HS-27A (cell line): ENCODE results near the gene ESRRA.
"Not testable (repeated sequence)": the region's sequence is repeated elsewhere in the genome, so short reads cannot be mapped to it uniquely, and the experiment has no call there.

ENCODE experiments used
- DNase-seq: peaks from one replicate; pipeline ENCODE4 v3.0.0-alpha.2; 2012; ENCODE audit warnings: low read depth, missing footprints

Gene ESRRA

GRCh38 chr11:64314146-64314804, 9.0 kb downstream of the ESRRA start:
- DNase-seq, result no peak

GRCh38 chr11:64314805-64315561, 9.7 kb downstream of the ESRRA start:
- no peak for DNase-seq

DNA sequence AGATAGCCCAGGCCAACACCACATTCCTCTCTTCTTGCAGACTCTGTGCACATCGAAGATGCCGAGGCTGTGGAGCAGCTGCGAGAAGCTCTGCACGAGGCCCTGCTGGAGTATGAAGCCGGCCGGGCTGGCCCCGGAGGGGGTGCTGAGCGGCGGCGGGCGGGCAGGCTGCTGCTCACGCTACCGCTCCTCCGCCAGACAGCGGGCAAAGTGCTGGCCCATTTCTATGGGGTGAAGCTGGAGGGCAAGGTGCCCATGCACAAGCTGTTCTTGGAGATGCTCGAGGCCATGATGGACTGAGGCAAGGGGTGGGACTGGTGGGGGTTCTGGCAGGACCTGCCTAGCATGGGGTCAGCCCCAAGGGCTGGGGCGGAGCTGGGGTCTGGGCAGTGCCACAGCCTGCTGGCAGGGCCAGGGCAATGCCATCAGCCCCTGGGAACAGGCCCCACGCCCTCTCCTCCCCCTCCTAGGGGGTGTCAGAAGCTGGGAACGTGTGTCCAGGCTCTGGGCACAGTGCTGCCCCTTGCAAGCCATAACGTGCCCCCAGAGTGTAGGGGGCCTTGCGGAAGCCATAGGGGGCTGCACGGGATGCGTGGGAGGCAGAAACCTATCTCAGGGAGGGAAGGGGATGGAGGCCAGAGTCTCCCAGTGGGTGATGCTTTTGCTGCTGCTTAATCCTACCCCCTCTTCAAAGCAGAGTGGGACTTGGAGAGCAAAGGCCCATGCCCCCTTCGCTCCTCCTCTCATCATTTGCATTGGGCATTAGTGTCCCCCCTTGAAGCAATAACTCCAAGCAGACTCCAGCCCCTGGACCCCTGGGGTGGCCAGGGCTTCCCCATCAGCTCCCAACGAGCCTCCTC, 10.6 kb downstream of the ESRRA start:
- not testable (repeated sequence) for DNase-seq

- DNase-seq, result no peak
Measured at GRCh38 chr11:64316672-64317324, 11.5 kb downstream of the ESRRA start.

- peak; percentile 97 for DNase-seq
Measured at GRCh38 chr11:64317325-64317960, 12.1 kb downstream of the ESRRA start, which contains the start of gene TRMT112. TRMT112 (minus strand) TSS chr11:64317559; CDS start chr11:64317526, 33 bp downstream.

DNA sequence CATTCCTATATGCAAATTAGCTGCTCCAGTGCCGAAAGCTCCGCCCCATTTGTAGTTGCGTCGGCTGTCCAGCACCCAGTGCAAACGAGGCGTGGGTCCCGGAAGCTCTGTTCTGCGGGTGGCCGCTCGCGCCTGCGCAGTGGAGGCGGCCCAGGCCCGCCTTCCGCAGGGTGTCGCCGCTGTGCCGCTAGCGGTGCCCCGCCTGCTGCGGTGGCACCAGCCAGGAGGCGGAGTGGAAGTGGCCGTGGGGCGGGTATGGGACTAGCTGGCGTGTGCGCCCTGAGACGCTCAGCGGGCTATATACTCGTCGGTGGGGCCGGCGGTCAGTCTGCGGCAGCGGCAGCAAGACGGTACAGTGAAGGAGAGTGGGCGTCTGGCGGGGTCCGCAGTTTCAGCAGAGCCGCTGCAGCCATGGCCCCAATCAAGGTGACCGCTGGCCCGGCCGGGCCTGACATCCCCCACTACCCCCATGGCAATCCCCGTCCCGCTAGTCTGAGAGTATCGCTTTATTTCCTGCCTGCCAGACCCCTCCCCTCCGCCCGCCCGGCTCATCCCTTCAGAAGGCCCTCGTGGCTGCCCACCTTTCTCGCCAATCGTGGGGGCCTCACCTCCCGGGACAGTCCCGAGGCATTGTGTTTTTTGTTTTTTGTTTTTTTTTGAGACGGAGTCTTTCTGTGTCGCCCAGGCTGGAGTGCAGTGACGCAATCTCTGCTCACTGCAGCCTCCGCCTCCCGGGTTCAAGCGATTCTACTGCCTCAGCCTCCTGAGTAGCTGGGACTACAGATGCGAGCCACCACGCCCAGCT, 12.8 kb downstream of the ESRRA start, which contains the start of gene PRDX5:
Gene PRDX5, plus strand, starts transcription at position 161 of the 805 bp plus-strand sequence. Its CDS starts 95 bp downstream, at position 256.
- peak; percentile 94 for DNase-seq

- DNase-seq, result no peak
Measured at GRCh38 chr11:64318766-64319761, 13.7 kb downstream of the ESRRA start.

DNA sequence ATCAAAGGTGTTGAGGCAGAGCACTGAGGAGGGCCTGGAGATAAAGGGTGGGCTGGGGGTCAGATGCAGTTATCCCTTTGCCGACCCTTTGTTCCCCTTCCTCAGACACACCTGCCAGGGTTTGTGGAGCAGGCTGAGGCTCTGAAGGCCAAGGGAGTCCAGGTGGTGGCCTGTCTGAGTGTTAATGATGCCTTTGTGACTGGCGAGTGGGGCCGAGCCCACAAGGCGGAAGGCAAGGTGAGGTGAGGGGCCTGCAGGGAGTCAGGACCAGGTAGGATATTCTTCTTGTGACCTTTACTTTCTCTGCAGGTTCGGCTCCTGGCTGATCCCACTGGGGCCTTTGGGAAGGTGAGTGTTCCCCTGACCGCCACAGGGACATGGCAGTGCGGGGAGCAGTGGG, 15.2 kb downstream of the ESRRA start:
- DNase-seq, result no peak

DNA sequence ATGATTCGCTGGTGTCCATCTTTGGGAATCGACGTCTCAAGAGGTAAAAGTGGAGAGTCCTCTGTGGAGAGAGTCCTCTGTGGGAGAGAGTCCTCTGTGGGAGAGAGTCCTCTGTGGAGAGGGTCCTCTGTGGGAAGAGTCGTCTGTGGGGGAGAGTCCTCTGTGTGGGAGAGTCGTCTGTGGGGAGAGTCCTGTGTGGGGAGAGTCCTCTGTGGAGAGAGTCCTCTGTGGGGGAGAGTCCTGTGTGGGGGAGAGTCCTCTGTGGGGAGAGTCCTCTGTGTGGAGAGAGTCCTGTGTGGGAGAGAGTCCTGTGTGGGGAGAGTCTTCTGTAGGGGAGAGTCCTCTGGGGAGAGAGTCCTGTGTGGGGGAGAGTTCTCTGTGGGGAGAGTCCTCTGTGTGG, 15.7 kb downstream of the ESRRA start:
- no peak for DNase-seq

- DNase-seq, result no peak
Measured at GRCh38 chr11:64321533-64321932, 16.2 kb downstream of the ESRRA start.

DNA sequence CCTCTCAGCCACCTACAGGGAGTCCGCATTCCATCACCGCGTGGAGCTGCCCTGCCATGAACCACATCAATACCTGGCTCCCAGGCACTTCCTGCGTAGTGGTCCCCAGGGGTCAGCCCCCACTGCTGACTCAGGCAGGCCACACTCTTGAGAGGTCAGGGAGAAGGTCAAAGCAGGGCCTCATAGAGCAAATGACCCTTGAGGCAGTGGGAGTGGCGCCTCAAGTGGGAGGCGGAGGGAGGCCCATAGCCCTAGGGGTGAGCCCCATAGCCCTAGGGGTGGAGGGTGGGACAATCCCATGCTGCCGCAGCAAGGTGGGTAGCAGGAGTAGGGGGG, 17.6 kb downstream of the ESRRA start:
- no peak for DNase-seq

DNA sequence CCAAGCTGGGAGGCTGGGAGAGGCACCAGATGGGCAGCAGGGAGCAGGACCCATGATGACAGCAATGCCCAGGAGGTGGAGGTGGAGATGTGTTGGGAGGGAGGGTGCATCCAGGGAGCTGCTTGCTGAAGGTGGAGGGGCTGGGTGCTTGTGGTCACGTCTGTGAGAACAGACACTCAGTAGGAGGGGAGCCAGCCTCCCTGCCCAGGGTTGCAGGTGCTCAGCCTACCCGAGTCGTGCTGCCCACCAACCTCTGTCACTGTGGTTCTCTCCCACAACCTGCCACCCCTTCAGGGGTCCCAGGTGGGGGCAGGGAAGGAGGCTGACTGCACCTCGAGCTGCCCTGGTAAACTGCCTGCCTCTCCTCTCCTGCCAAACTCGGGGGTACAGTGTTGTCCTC, 18.0 kb downstream of the ESRRA start:
- DNase-seq, result no peak

DNA sequence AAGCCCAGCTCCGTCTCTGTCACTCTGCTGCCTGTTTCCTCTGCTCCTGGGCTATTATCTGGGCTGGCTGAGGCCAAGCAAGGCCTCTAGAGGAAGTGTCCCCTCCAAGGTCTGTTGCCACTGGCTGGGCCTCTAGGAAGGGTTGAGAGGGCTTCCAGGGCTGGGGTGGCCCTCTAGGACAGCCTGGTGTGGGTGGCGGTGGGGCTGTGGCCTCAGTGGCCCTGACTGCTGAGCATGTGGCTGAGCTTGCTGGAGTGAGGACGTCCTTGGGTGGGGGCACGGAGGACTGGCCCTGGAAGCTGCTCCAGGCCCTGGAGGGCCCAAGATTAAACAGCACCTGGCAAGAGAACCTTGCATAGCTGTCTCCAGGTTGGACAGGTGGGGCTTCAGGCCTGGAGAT, 18.7 kb downstream of the ESRRA start:
- DNase-seq, result not testable (repeated sequence)

DNA sequence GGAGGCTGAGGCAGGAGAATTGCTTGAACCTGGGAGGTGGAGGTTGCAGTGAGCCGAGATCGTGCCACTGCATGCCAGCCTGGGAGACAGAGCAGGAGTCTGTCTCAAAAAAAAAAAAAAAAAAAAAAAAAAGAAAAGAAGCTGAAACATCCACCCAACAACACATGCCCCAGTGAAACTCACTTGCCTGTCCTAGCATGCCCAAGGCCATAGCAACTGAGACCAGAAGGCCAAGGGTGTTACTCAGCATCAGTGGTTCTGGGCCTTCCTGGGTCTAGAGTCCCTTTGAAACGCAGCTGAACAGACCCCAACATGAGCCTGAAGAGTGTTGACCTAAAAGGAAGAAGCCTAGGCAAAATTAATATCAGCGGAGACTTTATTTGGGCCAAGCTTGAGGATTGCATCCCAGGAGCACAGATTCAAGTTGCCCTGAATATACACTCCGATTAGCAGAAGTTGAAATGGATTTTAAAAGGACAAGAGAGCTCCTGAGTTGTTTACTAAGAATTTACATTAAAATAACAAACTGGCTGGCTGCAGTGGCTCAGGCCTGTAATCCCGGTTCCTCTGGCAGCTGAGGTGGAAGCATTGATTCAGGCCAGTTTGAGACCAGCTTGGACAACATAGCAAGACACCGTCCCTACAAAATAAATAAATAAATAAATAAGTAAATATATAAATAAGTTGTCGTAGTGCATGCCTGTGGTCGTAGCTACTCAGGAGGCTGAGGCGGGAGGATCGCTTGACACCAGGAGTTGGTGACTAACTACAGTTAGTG, 19.6 kb downstream of the ESRRA start:
- no peak for DNase-seq

DNA sequence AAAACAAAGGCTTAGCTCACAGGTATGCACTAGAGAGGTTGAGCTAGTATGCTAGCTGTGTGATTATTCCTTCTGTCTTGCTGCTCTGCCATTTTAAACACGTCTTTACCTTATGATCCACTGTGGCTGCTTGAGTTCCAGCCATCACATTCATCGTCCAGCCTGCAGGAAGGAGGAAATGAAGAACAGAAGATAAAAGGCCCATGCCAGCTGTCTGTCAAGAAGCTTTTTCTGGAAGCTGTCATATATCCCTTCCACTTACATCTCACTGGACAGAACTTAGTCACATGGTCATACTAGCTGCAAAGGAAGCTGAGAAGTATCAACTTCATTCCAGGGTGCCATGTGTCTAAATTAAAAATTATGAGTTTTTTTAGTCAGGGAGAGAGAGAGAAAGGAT, 22.1 kb downstream of the ESRRA start:
- DNase-seq, result no peak

DNA sequence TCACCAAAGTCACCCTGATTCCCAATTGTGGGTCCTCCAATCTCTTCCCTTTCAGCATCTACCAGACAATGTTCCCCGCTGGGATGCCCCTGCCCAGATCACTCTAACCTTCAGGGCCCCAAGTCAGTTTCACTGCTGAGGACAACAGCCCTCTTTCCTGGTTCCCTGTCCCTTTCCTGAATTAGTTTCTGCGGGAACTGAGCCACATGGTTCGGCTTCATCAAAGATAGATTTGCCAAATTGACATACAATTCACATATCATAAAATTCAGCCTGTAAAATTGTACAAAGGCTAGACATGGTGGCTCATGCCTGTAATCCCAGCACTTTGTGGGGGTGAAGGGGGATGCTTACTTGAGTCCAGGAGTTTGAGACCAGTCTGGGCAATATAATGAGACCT, 22.7 kb downstream of the ESRRA start:
- no peak for DNase-seq

DNA sequence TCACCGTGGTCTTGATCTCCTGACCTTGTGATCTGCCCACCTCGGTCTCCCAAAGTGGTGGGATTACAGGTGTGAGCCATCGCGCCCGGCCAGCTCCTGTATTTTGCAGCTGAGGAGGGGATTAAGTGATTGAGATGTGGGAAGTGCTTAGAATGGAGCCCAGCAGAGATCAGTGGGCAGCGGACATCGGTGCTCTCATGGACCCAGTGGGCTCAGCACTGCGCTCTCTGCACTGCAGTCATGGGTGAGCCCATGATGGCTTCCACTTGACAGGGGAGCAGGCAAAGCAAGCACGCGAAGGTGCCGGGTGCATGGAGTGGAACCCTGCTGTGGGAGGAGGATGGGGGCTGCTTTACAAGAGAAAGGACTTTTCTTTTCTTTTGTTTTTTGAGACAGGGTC, 25.6 kb downstream of the ESRRA start:
- DNase-seq, result no peak

DNA sequence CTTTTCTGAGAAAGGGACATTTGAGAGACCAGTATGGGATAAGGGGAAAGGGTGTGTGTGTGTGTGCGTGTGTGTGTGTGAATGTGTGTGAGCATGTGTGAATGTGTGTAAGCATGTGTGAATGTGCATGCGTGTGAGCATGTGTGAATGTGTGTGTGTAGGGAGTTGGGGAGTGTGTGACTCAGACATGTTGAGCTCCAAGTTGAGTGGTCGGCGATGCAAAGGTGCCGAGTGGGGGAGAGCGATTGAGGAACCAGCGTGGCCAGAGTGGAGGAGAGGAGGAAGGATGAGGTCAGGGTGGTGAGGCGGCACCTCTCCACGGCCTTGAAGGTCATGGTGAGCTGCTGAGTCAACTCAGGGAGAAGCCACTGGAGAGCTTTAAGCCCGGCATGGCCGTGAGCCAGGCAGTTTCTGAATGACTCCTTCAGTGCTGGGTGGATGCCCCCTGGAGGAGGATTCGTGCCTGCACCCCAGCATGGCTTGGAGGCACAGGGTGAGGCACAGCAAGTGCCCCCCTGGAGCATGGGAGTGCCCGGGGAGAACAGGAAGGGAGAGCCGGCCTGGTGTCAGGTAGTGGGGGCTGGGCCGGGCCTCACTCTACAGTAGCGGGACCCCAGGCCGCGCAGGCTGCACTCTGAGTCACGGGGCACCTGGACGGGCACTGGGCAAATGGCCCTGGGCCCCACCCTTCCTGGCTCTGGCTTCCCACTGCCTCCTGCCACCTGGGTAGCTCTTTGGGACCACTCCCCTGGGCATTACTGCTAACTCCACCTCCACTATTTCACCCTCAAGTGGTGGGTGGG, 26.4 kb downstream of the ESRRA start:
- peak; percentile 92 for DNase-seq
